Esophagus muscularis mucosa (tissue), 4 donors: ENCODE measurements around the gene PDGFRB. TPM values are rescaled to one million over a fixed set of nuclear protein-coding genes. Genes with fewer than 3 reads are reported as not detected.

Experiments used
- DNase-seq: peaks from one replicate; pipeline ENCODE4 v3.0.0-alpha.2; 2017; ENCODE audit errors: extremely low spot score
- H3K27ac ChIP-seq, 4 donors: fragments of 200-600 bp; sonication (generic); replicated peaks in 1 of 4; 1 replicate in 3 of 4; 2 replicates in 1 of 4; pipeline ENCODE4 v1.5.1; 2016 to 2019; ENCODE audit warnings: mild to moderate bottlenecking in 1 of 4
- H3K27me3 ChIP-seq, 4 donors: fragments of 200-600 bp; sonication (generic); one replicate each; pipeline versions ENCODE4 v1.5.1 to v1.6.0; 2016 to 2019
- H3K36me3 ChIP-seq, 4 donors: fragments of 200-600 bp; sonication (generic); one replicate each; pipeline ENCODE4 v1.5.1; 2016 to 2019
- H3K4me1 ChIP-seq, 4 donors: fragments of 200-600 bp; sonication (generic); one replicate each; pipeline ENCODE4 v1.5.1; 2016 to 2019
- H3K4me3 ChIP-seq, 4 donors: fragments of 200-600 bp; sonication (generic); 1 replicate in 2 of 4; 2 replicates in 2 of 4; pipeline ENCODE4 v1.5.1; 2016 to 2019; ENCODE audit warnings: mild to moderate bottlenecking in 4 of 4, moderate library complexity in 1 of 4
- H3K9me3 ChIP-seq, 4 donors: fragments of 200-600 bp; sonication (generic); 1 replicate in 3 of 4; 2 replicates in 1 of 4; pipeline ENCODE4 v1.5.1; 2016 to 2019
- CTCF ChIP-seq, 3 experiments: fragments of 200-600 bp in 2 of 3; fragments of 450-650 bp in 1 of 3; sonication (generic) in 2 of 3; IDR thresholded peaks; one replicate each; pipeline ENCODE4 v1.5.1; 2017 to 2019; ENCODE audit warnings: antibody characterized with exemption in 3 of 3, mild to moderate bottlenecking in 2 of 3, moderate library complexity in 1 of 3
- EP300 ChIP-seq: sonication (generic); formaldehyde crosslinking; IDR thresholded peaks from one replicate; pipeline ENCODE4 v1.6.1; 2017; ENCODE audit warnings: antibody characterized with exemption
- POLR2A ChIP-seq: fragments of 450-650 bp; IDR thresholded peaks from one replicate; pipeline ENCODE4 v1.6.1; 2017; ENCODE audit warnings: antibody characterized with exemption, moderate library complexity, mild to moderate bottlenecking, low read depth
- POLR2AphosphoS5 ChIP-seq, 2 donors: sonication (generic); formaldehyde crosslinking; IDR thresholded peaks; one replicate each; pipeline ENCODE4 v1.6.1; 2017; ENCODE audit warnings: antibody characterized with exemption in 2 of 2
- WGBS: methylation state at CpG from one replicate; pipeline ENCODE4 v1.1.5; 2018; 5-methylcytosine and 5-hydroxymethylcytosine counted together
- intact Hi-C: fragments of 100-400 bp; cut with DNase I; formaldehyde crosslinking; loops from one replicate; pipeline ENCODE4 v1.15.1; 2023
- total RNA-seq, 4 donors: library from RNA; depleted of rRNA; stranded (reverse); fragments of >200 nt; gene quantifications; one replicate each; pipeline versions ENCODE4 v1.1.0 to v1.2.1, GENCODE V29; 2016

PDGFRB gene
- total RNA-seq, 4 donors from 2014 or later, result 83.1 to 219 (median 141) TPM

DNA sequence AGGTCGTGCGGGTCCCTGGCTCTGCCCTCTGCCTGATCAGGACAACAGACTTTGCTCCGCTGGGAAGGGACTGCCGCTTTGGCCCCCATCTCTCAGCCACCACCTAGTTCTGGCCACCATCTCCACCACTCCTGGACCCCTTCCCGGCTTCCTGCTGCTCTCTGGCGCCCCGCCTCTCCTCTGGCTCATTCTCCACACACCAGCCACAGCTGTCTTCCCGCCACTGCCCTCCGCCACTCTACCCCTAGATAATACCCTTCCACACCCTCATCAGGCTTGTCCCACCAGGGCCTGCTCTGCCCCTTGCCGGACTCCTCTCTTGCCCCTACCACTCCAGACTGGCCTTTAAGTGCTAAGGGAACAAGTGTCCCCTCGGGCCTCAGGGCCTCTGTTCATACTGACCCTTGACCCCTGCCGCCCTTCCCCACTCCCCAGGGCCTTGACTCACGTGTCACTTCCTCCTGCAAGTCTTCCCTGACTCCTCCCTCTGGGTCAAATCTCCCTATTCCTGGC, 8.0 kb upstream of the PDGFRB start:
- Histone ChIP-seq H3K4me1 (peaks cover 30 to 50% (median 48%) of the 10 kb centered on the region in 4 donors), H3K36me3 (no peaks in the 10 kb centered on the region), H3K9me3 (no peaks in the 10 kb centered on the region), H3K27me3 (peaks cover 0 to 23% (median 6%) of the 10 kb centered on the region in 4 donors), H3K4me3 (no peak overlapping the region), H3K27ac (peak overlapping the region; percentile 60 to 69 (median 64))
- TF ChIP-seq POLR2A (no peak), CTCF (IDR thresholded peaks at IDR 0.05) (peak in 1 of 3 experiments; percentile 13)
- WGBS, result 65% methylated on average over 13 of the region's 13 CpGs
- intact Hi-C loops, result loop anchor here (5.0 kb wide), 2 partner anchors 189 to 274 kb away; no protein-coding TSS in a partner anchor
- peak; percentile 94 for DNase-seq

DNA sequence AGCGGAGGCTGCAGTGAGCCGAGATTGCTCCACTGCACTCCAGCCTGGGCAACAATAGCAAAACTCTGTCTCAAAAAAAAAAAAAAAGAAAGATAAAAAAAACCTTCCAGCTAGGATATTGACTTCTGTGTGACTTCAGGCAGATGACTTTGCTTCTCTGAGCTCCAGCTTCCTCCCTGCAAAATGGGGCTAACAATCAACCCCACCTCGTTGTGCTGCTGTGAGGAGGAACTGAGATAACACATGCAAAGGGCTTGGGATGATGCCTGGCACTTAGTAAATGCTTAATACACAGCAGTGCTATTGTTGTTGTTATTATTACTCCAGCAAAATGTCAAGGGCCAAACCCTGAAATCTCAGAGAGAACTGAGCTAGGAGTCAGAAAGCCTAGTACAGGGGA, 7.4 kb upstream of the PDGFRB start:
- no peak for DNase-seq
- intact Hi-C loops, result loop anchor here (5.0 kb wide), 2 partner anchors 189 to 274 kb away; no protein-coding TSS in a partner anchor
- peaks cover 0 to 20% (median 6%) of the 10 kb centered on the region in 4 donors for H3K27me3 ChIP-seq
- H3K4me3 ChIP-seq, result no peak overlapping the region
- H3K36me3 ChIP-seq, result no peaks in the 10 kb centered on the region
- no peak for TF ChIP-seq CTCF (IDR thresholded peaks at IDR 0.05)
- TF ChIP-seq POLR2A, result no peak
- TF ChIP-seq POLR2AphosphoS5 (IDR thresholded peaks at IDR 0.05), result no peak
- TF ChIP-seq EP300, result no peak
- WGBS, result 61% methylated on average over 3 of the region's 3 CpGs
- H3K9me3 ChIP-seq, result no peaks in the 10 kb centered on the region
- peaks cover 33 to 54% (median 53%) of the 10 kb centered on the region in 4 donors for H3K4me1 ChIP-seq
- peak overlapping the region; percentile 60 to 69 (median 64) for H3K27ac ChIP-seq

GRCh38 chr5:150162142-150162513, 6.5 kb upstream of the PDGFRB start:
- Histone ChIP-seq H3K4me3 (no peak overlapping the region), H3K9me3 (no peaks in the 10 kb centered on the region), H3K36me3 (no peaks in the 10 kb centered on the region), H3K4me1 (peaks cover 40 to 62% (median 60%) of the 10 kb centered on the region in 4 donors), H3K27me3 (peaks cover 0 to 10% (median 4%) of the 10 kb centered on the region in 4 donors), H3K27ac (peak overlapping the region in 2 of 4 donors; percentile 47 to 87)
- intact Hi-C loops, result loop anchor here (5.0 kb wide), 2 partner anchors 190 to 275 kb away; no protein-coding TSS in a partner anchor
- TF ChIP-seq CTCF (IDR thresholded peaks at IDR 0.05) (no peak), POLR2AphosphoS5 (IDR thresholded peaks at IDR 0.05) (no peak), POLR2A (no peak), EP300 (no peak)
- DNase-seq, result no peak
- no CpG with 5 or more reads among the region's 3 CpGs for WGBS

DNA sequence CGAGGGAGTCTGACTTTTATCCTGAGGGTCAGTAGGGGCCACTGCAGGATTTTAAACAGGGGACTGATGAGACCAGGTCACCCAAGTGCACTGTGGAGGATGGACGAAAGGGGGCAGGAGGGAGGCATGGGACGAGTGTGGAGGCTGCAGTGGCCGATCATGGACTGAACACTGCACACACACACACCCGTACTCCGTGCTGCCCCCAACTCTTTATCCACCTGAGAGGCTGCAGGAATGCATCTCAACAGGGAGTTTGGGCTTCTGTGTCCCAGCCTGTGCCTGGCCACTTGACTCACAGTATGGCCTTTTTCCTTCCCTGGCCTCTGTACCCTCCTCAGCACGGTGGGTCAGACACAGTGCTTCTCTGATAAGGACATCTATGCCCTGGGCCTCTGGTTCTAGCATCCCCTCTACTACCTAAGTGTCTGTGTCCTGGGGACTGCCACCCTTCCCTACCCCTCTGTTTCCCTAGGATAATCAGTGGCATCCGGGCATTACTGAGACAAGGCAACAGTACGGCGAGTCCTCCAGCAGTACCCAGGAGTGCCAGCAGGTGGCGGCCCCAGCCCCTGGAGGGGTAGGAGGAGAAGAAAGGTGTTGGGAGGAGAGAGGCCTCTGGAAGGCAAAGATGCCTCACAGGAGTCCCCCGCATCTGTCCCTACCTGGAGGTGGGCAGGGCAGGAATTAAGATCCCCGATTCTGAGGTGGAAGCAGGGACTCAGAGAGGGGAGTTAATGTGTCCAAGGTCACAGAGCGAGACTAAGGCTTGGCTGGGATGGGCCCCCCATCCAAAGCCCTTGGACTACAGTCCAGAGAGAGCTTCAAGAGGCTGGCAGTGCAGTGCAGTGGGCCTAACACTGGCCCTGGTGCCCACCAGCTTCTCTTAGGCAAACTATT, 5.8 kb upstream of the PDGFRB start:
- peaks cover 42 to 66% (median 61%) of the 10 kb centered on the region in 4 donors for H3K4me1 ChIP-seq
- H3K4me3 ChIP-seq, result no peak overlapping the region
- peak in 1 of 2 donors; percentile 30 for TF ChIP-seq POLR2AphosphoS5 (IDR thresholded peaks at IDR 0.05)
- no peak for TF ChIP-seq EP300
- no peak for TF ChIP-seq POLR2A
- TF ChIP-seq CTCF (IDR thresholded peaks at IDR 0.05), result peak; percentile 85 to 93 (median 92)
- WGBS, result 43% methylated on average over 14 of the region's 14 CpGs
- H3K36me3 ChIP-seq, result no peaks in the 10 kb centered on the region
- H3K9me3 ChIP-seq, result no peaks in the 10 kb centered on the region
- peaks cover 0 to 4% (median 0%) of the 10 kb centered on the region in 4 donors for H3K27me3 ChIP-seq
- intact Hi-C loops, result loop anchor here (1.0 to 5.0 kb wide), 4 partner anchors 31 to 276 kb away; no protein-coding TSS in a partner anchor
- peak; percentile 97 for DNase-seq
- peak overlapping the region; percentile 85 to 90 (median 88) for H3K27ac ChIP-seq
